NCI-H748 treated with DMSO at 0.1 percent for 48 hours (cell line): ENCODE results near the gene EHD2.
"Not testable (repeated sequence)": the region's sequence is repeated elsewhere in the genome, so short reads cannot be mapped to it uniquely, and the experiment has no call there.

ENCODE experiments used
- DNase-seq: peaks from one replicate; lab custom pipeline; 2025; lab: John Stamatoyannopoulos, UW

EHD2 gene

GRCh38 chr19:47716270-47716937, 3.2 kb downstream of the EHD2 start:
- DNase-seq, result no peak

DNA sequence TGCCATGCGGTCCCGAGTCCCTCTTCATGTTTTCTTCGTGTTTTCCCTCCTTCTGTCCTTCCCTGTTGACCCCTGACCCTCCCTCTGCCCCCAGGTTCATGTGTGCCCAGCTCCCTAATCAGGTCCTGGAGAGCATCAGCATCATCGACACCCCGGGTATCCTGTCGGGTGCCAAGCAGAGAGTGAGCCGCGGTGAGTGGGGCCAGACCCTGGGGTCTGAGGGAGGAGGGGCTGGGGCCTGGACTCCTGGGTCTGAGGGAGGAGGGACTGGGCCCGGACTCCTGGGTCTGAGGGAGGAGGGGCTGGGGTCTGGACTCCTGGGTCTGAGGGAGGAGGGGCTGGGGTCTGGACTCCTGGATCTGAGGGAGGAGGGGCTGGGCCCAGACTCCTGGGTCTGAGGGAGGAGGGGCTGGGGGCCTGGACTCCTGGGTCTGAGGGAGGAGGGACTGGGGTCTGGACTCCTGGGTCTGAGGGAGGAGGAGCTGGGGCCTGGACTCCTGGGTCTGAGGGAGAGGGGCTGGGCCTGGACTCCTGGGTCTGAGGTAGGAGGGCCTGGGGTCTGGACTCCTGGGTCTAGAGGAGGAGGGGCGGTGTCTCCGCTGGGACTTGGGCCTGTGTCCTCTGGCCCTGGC, 5.3 kb downstream of the EHD2 start:
- not testable (repeated sequence) for DNase-seq

DNA sequence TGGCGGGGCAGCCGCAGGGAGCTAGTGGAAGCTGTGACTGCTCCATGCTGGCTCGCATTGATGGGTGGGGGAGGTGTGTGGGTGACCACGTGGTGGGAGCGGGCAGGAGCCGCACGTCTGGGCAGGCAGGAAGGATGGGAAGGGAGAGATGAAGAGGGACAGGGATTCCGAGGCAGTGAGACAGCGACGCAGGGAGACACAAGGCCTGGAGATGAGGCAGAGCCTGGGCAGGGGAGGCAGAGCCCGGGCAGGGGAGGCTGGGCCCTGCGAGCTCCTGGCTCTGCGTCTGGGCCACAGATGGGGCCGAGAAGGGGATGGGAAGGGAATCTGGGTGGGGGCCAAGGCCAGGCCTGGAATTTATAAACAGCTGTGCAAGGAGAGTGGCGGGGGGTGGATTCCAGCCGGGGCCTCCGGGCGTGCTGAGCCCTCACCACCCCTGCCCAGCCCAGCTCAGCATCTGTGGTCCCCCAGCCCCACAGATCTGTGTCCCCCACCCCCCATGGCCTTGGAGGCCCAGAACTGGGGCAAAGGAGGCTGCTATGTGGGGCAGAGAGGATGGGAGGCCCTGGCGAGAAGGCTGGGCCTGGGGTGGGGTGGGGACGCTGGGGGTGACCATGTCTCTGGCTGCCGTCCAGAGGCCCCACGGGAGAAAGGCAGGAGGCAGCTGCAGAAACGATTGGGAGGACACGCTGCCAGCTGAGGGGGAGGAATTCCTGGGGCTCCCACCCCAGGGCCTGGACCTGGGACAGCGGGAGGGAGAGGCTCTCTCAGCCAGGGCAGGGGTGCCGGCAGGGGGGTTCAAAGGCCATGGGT, 6.0 kb downstream of the EHD2 start:
- no peak for DNase-seq

DNA sequence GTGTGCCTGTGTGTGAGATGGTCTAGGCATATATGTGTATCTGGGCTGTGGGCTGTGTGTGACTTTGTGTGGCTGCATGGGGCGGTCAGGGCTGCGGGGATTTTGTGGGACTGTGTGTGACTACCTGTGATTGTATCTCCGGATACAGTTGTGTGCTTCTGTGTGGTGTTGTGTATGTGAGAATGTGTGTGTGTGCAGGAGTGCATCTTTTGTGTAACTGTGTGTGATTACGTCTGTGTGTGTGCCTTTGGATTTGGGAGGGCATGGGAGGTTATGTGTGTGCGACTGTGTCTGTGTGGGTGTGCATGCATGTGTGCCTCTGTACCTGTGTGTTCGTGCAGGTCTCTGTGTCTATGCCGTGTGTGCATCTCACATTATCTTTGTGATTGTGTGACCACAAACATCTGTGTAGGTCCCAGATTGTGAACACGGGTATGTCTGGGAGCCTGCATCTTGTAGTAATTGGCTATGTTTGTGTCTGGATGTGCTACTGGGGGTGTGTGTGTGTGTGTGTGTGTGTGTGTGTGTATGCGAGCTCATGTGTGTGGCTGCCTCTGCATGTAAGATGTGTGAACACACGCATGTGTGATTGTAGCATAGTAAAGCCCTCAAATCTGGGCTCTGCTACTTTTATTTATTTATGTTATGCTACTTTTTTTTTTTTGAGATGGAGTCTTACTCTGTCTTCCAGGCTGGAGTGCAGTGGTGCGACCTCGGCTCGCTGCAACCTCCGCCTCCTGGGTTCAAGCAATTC, 7.6 kb downstream of the EHD2 start:
- no peak for DNase-seq

GRCh38 chr19:47723581-47723940, 10.3 kb downstream of the EHD2 start:
- no peak for DNase-seq

DNA sequence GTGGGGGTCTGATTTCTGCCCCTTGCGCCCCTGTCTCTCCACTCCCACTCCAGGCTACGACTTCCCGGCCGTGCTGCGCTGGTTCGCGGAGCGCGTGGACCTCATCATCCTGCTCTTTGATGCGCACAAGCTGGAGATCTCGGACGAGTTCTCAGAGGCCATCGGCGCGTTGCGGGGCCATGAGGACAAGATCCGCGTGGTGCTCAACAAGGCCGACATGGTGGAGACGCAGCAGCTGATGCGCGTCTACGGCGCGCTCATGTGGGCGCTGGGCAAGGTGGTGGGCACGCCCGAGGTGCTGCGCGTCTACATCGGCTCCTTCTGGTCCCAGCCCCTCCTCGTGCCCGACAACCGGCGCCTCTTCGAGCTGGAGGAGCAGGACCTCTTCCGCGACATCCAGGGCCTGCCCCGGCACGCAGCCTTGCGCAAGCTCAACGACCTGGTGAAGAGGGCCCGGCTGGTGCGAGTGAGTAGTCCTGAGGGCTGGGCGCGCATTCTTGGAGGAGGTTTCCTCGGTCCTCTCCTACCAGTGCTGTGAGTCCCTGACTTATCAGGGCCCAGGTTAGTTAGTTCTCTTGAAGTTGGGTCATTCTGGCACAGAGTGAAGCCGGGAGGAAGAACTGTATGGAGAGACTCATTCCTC, 12.7 kb downstream of the EHD2 start:
- DNase-seq, result no peak

GRCh38 chr19:47726467-47726866, 13.2 kb downstream of the EHD2 start:
- DNase-seq, result no peak

GRCh38 chr19:47728295-47728694, 15.1 kb downstream of the EHD2 start:
- DNase-seq, result not testable (repeated sequence)

- no peak for DNase-seq
Observed at GRCh38 chr19:47729468-47729798, 16.2 kb downstream of the EHD2 start.

- no peak for DNase-seq
Observed at GRCh38 chr19:47729799-47730520, 16.7 kb downstream of the EHD2 start.

DNA sequence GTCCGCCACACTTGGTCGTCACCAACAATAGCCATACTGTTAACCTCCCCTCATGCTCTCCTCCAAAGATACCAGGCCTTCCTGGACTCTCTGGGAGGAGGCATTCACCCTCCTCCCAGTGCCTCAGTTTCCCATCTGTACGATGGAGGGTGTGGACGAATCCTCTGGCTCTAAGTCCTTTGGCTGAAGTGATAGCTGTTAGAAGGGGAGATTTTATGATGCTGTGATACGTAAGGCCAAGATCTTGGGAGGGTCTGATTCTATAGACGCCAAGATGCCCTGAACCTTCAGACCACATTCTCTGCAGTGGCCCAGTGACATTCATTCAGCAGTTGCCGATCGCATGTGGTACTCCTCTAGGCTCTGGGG, 17.3 kb downstream of the EHD2 start:
- no peak for DNase-seq

DNA sequence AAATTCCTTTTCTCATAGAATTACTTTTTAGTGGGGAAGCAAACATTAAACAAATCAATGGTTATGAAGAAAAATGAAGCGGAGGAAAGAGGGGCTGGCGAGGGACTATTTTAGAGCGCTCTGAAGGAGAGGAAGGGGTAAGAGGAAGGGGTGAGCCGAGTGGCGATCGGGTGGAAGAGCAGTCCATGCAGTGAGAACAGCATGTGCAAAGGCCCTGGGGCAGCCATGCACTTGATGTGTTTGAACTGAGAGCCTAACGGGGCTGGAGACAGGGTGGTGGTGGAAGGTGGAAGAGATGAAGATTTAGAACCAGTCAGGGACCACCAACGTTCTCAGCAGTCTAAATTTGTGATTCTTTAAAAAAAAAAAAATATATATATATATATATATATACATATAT, 17.7 kb downstream of the EHD2 start:
- no peak for DNase-seq

DNA sequence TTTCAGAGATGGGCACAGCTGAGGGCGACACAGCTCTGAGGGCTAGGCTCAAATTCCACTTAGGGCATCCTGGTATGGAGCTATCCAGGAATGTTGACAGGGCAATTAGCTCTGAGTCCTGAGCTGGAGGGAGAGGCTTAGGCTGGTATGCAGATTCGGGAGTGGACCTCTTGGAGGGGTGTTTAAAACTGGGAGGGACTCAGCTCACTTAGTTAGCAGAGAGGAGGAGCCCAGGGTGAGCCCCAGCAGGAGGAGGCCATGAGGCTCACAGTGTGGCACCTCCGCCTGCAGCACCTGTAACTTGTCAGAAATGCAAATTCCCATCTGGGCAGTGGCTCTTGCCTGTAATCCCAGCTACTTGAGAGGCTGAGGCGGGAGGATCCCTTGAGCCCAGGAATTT, 21.9 kb downstream of the EHD2 start:
- DNase-seq, result no peak

DNA sequence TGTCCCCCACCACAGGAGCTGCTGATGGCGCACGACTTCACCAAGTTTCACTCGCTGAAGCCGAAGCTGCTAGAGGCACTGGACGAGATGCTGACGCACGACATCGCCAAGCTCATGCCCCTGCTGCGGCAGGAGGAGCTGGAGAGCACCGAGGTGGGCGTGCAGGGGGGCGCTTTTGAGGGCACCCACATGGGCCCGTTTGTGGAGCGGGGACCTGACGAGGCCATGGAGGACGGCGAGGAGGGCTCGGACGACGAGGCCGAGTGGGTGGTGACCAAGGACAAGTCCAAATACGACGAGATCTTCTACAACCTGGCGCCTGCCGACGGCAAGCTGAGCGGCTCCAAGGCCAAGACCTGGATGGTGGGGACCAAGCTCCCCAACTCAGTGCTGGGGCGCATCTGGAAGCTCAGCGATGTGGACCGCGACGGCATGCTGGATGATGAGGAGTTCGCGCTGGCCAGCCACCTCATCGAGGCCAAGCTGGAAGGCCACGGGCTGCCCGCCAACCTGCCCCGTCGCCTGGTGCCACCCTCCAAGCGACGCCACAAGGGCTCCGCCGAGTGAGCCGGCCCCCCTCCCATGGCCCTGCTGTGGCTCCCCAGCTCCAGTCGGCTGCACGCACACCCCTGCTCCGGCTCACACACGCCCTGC, 27.8 kb downstream of the EHD2 start:
- no peak for DNase-seq

- DNase-seq, result no peak
Observed at GRCh38 chr19:47741544-47742140, 28.4 kb downstream of the EHD2 start.

GRCh38 chr19:47742634-47743033, 29.4 kb downstream of the EHD2 start:
- DNase-seq, result no peak

- peak; percentile 97 for DNase-seq
Observed at GRCh38 chr19:47745010-47745901, 32.0 kb downstream of the EHD2 start, which contains the start of gene NOP53. TSS of gene NOP53 (plus strand) at chr19:47745546. CDS start at chr19:47745560, 14 bp downstream.

DNA sequence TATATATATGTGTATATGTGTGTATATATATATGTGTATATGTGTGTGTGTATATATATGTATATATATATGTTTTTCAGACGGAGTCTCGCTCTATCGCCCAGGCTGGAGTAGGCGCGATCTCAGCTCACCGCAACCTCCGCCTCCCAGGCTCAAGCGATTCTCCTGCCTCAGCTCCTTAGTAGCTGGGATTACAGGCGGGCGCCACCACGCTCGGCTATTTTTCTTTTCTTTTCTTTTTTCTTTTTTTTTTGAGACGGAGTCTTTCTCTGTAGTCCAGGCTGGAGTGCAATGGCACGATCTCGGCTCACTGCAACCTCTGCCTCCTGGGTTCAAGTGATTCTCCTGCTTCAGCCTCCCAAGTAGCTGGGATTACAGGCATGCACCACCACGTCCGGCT, 32.9 kb downstream of the EHD2 start:
- DNase-seq, result not testable (repeated sequence)

DNA sequence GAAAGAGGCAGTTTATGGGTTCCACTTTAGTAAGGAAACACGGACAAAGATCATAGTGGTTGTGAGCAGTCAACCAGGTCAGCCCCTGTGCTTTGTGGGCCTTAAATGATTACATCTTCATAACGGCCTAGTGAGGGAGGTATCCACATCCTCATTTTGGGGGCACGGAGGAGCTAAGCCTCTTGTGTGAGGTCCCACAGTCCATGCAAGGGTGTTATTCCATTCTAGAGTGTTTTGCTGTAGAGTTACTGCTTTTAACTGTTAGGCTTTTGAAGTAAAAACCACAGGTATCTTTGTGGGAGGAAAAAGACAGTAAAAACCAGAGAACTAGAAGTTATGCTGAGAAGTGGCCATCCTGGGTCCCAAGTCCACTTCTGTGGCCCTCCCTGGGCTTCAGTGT, 36.1 kb downstream of the EHD2 start:
- no peak for DNase-seq
